ENCODE results near the gene SLC7A8.

Gene SLC7A8

GRCh38 chr14:23128969-23129758, 54.3 kb downstream of the SLC7A8 start:
- no peaks in the 10 kb centered on the region for H3K36me3 ChIP-seq (replicated peaks; ENCODE audit: low read depth, low read length)
- peaks cover 18% of the 10 kb centered on the region for H3K4me1 ChIP-seq (ENCODE audit: low read length)
- no peaks in the 10 kb centered on the region for H3K27me3 ChIP-seq (ENCODE audit: low read depth, low read length)
- H3K4me3 ChIP-seq (ENCODE audit: low read length), result no peak overlapping the region
- no peaks in the 10 kb centered on the region for H3K79me2 ChIP-seq (ENCODE audit: low read length)
- peak overlapping the region; percentile 41; the same call in 1 of the 2 replicates for H3K4me2 ChIP-seq (ENCODE audit: low read length)
- H3K9me3 ChIP-seq (ENCODE audit: insufficient read depth, low read length), result no peaks in the 10 kb centered on the region
- TF ChIP-seq EZH2phosphoT487 (IDR thresholded peaks at IDR 0.05; ENCODE audit: low read depth) (no peak), CTCF (IDR thresholded peaks at IDR 0.05; ENCODE audit: low read depth, low read length) (no peak)
- H3K9ac ChIP-seq (ENCODE audit: low read length), result no peak overlapping the region
- no peaks in the 10 kb centered on the region for H4K20me1 ChIP-seq (ENCODE audit: insufficient read depth, low read length)
- no peak overlapping the region for H2AFZ ChIP-seq (ENCODE audit: low read depth, low read length)
- no peak overlapping the region for H3K27ac ChIP-seq (ENCODE audit: low read length)

- H3K4me3 ChIP-seq (ENCODE audit: low read length), result no peak overlapping the region
- H3K9me3 ChIP-seq (ENCODE audit: insufficient read depth, low read length), result no peaks in the 10 kb centered on the region
- no peak overlapping the region for H3K4me2 ChIP-seq (ENCODE audit: low read length)
- no peak overlapping the region for H2AFZ ChIP-seq (ENCODE audit: low read depth, low read length)
- H3K79me2 ChIP-seq (ENCODE audit: low read length), result no peaks in the 10 kb centered on the region
- H3K27me3 ChIP-seq (ENCODE audit: low read depth, low read length), result peaks cover 6% of the 10 kb centered on the region; the same call in 1 of the 2 replicates
- no peaks in the 10 kb centered on the region for H4K20me1 ChIP-seq (ENCODE audit: insufficient read depth, low read length)
- TF ChIP-seq CTCF (IDR thresholded peaks at IDR 0.05; ENCODE audit: low read depth, low read length) (no peak), EZH2phosphoT487 (IDR thresholded peaks at IDR 0.05; ENCODE audit: low read depth) (no peak)
- H3K36me3 ChIP-seq (replicated peaks; ENCODE audit: low read depth, low read length), result no peaks in the 10 kb centered on the region
- no peak overlapping the region for H3K27ac ChIP-seq (ENCODE audit: low read length)
- no peak overlapping the region for H3K9ac ChIP-seq (ENCODE audit: low read length)
- H3K4me1 ChIP-seq (ENCODE audit: low read length), result peaks cover 18% of the 10 kb centered on the region
These were observed 55.6 kb downstream of the SLC7A8 start for GRCh38 chr14:23127861-23128260.

- H3K4me2 ChIP-seq (ENCODE audit: low read length), result no peak overlapping the region
- H3K4me3 ChIP-seq (ENCODE audit: low read length), result no peak overlapping the region
- H3K4me1 ChIP-seq (ENCODE audit: low read length), result peaks cover 19% of the 10 kb centered on the region
- TF ChIP-seq EZH2phosphoT487 (IDR thresholded peaks at IDR 0.05; ENCODE audit: low read depth) (no peak), CTCF (IDR thresholded peaks at IDR 0.05; ENCODE audit: low read depth, low read length) (no peak)
- no peaks in the 10 kb centered on the region for H3K9me3 ChIP-seq (ENCODE audit: insufficient read depth, low read length)
- H3K9ac ChIP-seq (ENCODE audit: low read length), result no peak overlapping the region
- H2AFZ ChIP-seq (ENCODE audit: low read depth, low read length), result no peak overlapping the region
- peaks cover 8% of the 10 kb centered on the region; the same call in 1 of the 2 replicates for H3K27me3 ChIP-seq (ENCODE audit: low read depth, low read length)
- H3K36me3 ChIP-seq (replicated peaks; ENCODE audit: low read depth, low read length), result no peaks in the 10 kb centered on the region
- H3K27ac ChIP-seq (ENCODE audit: low read length), result no peak overlapping the region
- H4K20me1 ChIP-seq (ENCODE audit: insufficient read depth, low read length), result no peaks in the 10 kb centered on the region
- no peaks in the 10 kb centered on the region for H3K79me2 ChIP-seq (ENCODE audit: low read length)
These were observed 56.7 kb downstream of the SLC7A8 start for GRCh38 chr14:23126548-23127278.

- H3K4me3 ChIP-seq (ENCODE audit: low read length), result no peak overlapping the region
These were observed 57.4 kb downstream of the SLC7A8 start for GRCh38 chr14:23125933-23126524.

More at GRCh38 chr14:23125933-23126524, 57.4 kb downstream of the SLC7A8 start:
- H3K9ac ChIP-seq (ENCODE audit: low read length), result no peak overlapping the region
- no peaks in the 10 kb centered on the region for H3K36me3 ChIP-seq (replicated peaks; ENCODE audit: low read depth, low read length)
- H2AFZ ChIP-seq (ENCODE audit: low read depth, low read length), result no peak overlapping the region
- TF ChIP-seq EZH2phosphoT487 (IDR thresholded peaks at IDR 0.05; ENCODE audit: low read depth) (no peak), CTCF (IDR thresholded peaks at IDR 0.05; ENCODE audit: low read depth, low read length) (no peak)
- peaks cover 8% of the 10 kb centered on the region; the same call in 1 of the 2 replicates for H3K27me3 ChIP-seq (ENCODE audit: low read depth, low read length)
- H3K27ac ChIP-seq (ENCODE audit: low read length), result no peak overlapping the region
- no peaks in the 10 kb centered on the region for H3K79me2 ChIP-seq (ENCODE audit: low read length)
- H3K4me1 ChIP-seq (ENCODE audit: low read length), result peaks cover 26% of the 10 kb centered on the region
- H4K20me1 ChIP-seq (ENCODE audit: insufficient read depth, low read length), result no peaks in the 10 kb centered on the region
- no peak overlapping the region for H3K4me2 ChIP-seq (ENCODE audit: low read length)
- H3K9me3 ChIP-seq (ENCODE audit: insufficient read depth, low read length), result no peaks in the 10 kb centered on the region
